ENCODE measurements around the gene CCSER1. TPM values are rescaled to one million over a fixed set of nuclear protein-coding genes. Genes with fewer than 3 reads are reported as not detected.
"Not testable (repeated sequence)": the region's sequence is repeated elsewhere in the genome, so short reads cannot be mapped to it uniquely, and the experiment has no call there.

The CCSER1 gene
- total RNA-seq, 1 experiment from 2014 or later, result not detected

DNA sequence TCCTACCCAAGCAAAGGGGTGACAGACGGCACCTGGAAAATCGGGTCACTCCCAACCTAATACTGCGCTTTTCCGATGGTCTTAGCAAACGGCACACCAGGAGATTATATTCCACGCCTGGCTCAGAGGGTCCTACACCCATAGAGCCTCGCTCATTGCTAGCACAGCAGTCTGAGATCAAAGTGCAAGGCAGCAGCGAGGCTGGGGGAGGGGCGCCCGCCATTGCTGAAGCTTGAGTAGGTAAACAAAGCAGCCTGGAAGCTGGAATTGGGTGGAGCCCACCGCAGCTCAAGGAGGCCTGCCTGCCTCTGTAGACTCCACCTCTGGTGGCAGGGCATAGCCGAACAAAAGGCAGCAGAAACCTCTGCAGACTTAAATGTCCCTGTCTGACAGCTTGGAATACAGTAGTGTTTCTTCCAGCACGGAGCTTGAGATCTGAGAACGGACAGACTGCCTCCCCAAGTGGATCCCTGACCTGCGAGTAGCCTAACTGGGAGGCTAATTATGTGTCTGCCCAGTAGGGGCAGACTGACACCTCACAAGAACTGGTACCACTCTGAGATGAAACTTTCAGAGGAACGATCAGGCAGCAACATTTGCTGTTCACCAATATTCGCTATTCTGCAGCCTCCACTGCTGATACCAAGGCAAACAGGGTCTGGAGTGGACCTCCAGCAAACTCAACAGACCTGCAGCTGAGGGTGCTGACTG is 784.7 kb downstream of the CCSER1 start:
- H3K4me3 ChIP-seq, H3K36me3 ChIP-seq, DNase-seq, H3K27me3 ChIP-seq, H3K9me3 ChIP-seq: not testable (repeated sequence)

DNA sequence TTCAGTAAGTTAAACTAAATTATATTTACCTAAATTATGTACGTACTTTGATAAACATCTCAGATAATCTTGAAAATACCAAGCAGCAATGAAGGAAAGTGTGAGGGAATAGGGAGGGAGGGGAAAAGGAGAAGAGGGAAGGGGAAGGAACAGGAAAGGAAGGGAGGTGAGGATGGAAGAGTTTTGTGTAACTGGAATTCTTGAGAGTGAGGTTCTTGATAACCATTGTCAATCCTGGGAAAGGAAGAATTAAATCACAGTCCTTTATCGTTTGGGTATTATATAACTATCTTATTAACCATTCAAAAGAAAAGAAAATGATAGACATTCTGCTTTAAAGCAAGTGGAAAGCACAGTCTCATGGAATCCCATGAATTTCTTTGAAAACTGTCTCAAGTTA is 795.0 kb downstream of the CCSER1 start:
- Histone ChIP-seq H3K27me3 (no peaks in the 10 kb centered on the region), H3K36me3 (no peaks in the 10 kb centered on the region), H3K4me3 (no peak overlapping the region), H3K9me3 (no peaks in the 10 kb centered on the region)
- DNase-seq, result no peak

DNA sequence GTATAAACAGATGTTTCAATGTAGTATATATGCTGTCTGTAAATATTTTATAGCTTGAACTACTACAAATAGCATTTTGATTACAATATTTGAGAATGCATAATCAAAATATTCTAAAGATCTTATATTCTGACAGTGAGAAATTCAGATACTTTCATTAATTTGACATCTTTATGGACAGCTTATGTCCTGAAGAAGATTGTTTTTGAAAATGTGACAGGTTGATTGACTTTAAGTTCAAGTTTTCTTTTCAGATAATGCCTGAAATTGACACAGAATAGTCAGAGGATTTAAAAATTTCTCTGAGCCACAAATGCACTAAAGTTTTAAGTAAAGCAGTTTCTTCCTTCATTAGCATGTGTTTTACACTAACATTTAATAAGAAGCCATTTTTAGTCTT is 799.8 kb downstream of the CCSER1 start:
- no peak for DNase-seq
- H3K4me3 ChIP-seq, result no peak overlapping the region
- no peaks in the 10 kb centered on the region for H3K9me3 ChIP-seq
- no peaks in the 10 kb centered on the region for H3K27me3 ChIP-seq
- H3K36me3 ChIP-seq, result no peaks in the 10 kb centered on the region

DNA sequence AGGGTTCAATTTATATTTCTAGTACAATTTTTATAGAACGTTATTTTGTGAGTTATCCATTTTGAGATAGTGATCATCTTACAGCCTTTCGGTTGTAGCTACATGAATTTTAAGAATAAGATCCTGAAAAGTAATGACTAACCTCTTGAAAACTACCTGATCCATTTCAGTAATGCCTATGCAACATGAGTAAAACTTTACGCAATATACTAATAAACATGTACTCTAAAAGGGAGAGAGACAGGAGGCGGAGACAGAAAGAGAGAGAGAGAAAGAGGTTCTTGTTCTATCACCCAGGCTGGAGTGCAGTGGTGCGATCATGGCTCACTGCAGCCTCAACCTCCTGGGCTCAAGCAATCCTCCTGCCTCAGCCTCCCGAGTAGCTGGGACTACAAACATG is 816.1 kb downstream of the CCSER1 start:
- no peak for DNase-seq
- Histone ChIP-seq H3K4me3 (no peak overlapping the region), H3K9me3 (no peaks in the 10 kb centered on the region), H3K36me3 (no peaks in the 10 kb centered on the region), H3K27me3 (no peaks in the 10 kb centered on the region)

- H3K36me3 ChIP-seq, result no peaks in the 10 kb centered on the region
- no peak for DNase-seq
- H3K9me3 ChIP-seq, result no peaks in the 10 kb centered on the region
These were observed 819.8 kb downstream of the CCSER1 start for GRCh38 chr4:90946945-90947344.

DNA sequence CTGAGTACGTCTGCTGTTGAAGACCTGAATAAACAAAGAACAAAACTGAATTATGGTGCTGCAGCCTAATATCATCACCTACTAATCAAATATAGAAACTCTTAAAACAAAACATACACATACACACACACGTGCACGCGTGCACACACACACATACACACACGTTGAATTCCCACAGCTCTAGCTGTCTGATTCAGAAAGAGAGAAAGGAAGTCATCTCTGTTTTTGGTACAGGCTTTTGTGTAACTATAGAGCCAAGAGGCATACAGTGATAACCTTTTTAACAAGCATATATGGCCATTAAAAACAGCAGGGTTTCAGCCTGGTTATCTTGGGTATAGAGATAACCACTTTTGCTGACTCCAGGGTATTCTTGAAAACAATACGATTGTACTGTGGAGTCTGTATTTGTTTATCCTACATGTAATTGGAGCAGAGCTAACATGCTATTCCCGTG is 823.2 kb downstream of the CCSER1 start:
- DNase-seq, result no peak
- Histone ChIP-seq H3K9me3 (no peaks in the 10 kb centered on the region), H3K4me3 (no peak overlapping the region), H3K36me3 (no peaks in the 10 kb centered on the region), H3K27me3 (no peaks in the 10 kb centered on the region)

More at GRCh38 chr4:90946945-90947344, 819.8 kb downstream of the CCSER1 start:
- H3K27me3 ChIP-seq, result no peaks in the 10 kb centered on the region
- no peak overlapping the region for H3K4me3 ChIP-seq

- no peaks in the 10 kb centered on the region for H3K9me3 ChIP-seq
- peak; percentile 0 for DNase-seq
- H3K36me3 ChIP-seq, result no peaks in the 10 kb centered on the region
- no peak overlapping the region for H3K4me3 ChIP-seq
- no peaks in the 10 kb centered on the region for H3K27me3 ChIP-seq
These were observed 823.8 kb downstream of the CCSER1 start for GRCh38 chr4:90951037-90951436.

DNA sequence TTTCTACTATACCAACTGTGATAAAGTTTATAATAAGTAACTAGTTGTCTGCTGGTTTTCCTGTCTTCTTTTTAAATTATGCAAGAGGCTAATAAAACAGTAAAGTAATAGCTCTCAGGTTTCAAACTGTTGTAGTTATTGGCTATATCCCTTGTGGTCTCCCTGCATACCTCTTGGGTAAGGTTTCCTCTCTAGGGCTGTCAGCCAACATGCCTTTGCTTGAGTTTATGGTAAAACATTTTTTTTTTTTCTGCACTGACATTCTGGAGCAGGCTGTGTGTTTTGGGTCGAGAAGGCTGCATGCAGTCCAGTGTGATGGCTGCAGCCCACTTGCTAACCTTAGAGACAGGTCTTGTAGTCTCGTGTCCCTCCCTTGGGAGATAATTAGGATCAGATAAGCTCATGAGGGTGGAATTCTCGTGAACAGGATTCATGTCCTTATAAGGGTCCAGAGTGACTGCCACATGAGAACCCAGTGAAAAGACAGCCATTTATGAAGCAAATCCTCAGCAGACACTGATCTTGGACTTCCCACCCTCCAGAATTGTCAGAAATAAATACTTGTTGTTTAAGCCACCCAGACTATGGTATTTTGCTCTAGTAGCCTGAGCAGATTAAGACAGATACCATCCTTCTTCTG is 831.2 kb downstream of the CCSER1 start:
- no peaks in the 10 kb centered on the region for H3K9me3 ChIP-seq
- H3K27me3 ChIP-seq, result no peaks in the 10 kb centered on the region
- H3K36me3 ChIP-seq, result no peaks in the 10 kb centered on the region
- peak; percentile 36 for DNase-seq
- no peak overlapping the region for H3K4me3 ChIP-seq

DNA sequence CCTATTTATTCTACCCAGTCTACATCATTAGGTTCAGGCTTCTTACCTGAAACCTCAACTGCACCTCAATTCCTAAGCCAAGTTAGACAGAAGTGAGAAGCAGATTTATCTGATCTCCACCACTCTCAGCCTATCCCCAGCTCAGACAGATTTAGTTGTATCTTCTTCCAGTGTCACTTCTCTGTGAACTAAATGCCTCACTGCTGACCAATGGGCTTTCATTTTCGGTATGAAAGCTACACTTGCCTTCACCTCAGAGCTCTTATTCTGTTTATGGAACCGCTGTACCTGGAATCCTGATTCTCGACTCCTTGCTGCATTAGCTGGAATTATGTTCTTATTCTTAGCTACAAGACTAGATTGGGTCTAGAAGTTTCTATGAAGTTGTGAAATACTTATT is 833.2 kb downstream of the CCSER1 start:
- no peaks in the 10 kb centered on the region for H3K9me3 ChIP-seq
- no peak overlapping the region for H3K4me3 ChIP-seq
- no peaks in the 10 kb centered on the region for H3K27me3 ChIP-seq
- H3K36me3 ChIP-seq, result no peaks in the 10 kb centered on the region
- no peak for DNase-seq

DNA sequence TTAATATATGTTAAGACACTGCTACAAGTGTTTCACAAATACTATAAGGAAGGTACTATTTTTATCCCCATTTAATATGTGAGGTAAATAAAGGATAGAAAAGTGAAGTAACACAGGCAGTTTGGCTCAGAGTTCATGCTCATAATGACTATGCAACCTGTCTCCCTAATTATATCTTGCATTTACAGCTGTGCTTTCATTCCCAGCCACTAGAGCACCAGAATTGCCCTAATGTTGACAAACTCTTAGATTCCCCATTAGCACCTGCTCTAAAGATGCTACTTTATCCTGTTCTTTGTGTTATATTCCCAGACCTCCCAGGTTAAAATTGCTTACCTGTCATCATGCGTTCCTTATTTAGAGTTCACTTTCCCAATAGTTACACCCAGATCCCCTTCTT is 833.6 kb downstream of the CCSER1 start:
- no peaks in the 10 kb centered on the region for H3K9me3 ChIP-seq
- no peaks in the 10 kb centered on the region for H3K27me3 ChIP-seq
- DNase-seq, result no peak
- no peaks in the 10 kb centered on the region for H3K36me3 ChIP-seq
- H3K4me3 ChIP-seq, result no peak overlapping the region

DNA sequence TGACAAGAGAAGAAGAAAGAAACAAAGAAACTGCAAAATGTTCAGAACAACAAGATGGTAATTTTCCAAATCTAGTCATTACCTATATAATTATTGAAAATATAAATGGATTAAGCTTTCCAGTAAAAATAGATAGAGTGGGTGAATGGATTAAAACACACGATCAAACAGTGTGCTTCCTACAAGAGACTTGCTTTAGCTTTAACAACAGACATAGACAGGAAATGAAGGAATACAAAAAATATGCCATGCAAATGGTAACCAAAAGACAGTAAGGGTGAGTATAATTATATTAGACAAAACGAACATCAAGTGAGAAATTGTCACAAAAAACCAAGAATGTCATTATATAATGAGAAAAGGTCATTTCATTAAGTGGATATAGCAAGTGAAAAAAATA is 842.8 kb downstream of the CCSER1 start:
- Histone ChIP-seq H3K9me3 (no peaks in the 10 kb centered on the region; the same call in 1 of the 2 replicates), H3K36me3 (no peaks in the 10 kb centered on the region)
- DNase-seq, result no peak

DNA sequence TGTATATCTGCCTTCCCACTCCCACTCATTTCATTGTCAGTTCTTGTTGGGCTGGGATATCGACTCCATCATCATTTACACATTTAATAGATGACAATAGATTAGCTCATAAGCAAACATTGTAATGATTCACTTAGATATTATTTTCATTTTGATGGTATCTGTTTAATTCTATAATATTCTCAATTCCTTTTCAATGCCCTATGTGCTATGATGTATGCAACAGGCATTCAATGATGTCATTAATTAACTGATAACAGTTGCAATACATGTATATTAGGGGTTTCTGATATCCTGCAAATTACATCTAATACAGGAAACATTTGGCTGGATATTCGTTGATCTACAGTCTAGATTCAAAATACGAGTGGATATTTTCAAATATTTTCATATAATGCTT is 850.5 kb downstream of the CCSER1 start:
- no peak overlapping the region for H3K4me3 ChIP-seq
- no peak for DNase-seq
- no peaks in the 10 kb centered on the region for H3K36me3 ChIP-seq
- H3K27me3 ChIP-seq, result no peaks in the 10 kb centered on the region
- no peaks in the 10 kb centered on the region for H3K9me3 ChIP-seq

More for the DNA sequence above, 842.8 kb downstream of the CCSER1 start:
- H3K27me3 ChIP-seq, result no peaks in the 10 kb centered on the region
- H3K4me3 ChIP-seq, result no peak overlapping the region

DNA sequence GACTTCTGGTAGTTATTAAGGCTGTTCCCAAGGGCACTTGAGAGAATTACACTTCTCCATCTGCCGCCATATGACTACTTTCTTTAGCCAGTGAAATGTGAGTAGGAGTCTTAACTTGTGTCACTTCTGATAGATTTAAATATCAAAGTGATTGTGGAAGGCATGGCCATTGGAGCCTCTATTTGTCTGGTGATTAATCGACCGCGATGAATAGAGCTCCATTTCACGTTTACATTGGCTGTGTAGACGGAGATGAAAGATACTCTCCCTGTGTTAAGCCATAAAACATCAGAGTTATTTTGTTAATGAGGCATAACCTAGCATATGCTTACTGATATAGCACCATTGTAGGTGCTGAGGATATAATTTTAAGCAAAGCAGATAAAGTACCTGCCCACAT is 852.4 kb downstream of the CCSER1 start:
- DNase-seq, result no peak
- no peaks in the 10 kb centered on the region for H3K36me3 ChIP-seq
- no peak overlapping the region for H3K4me3 ChIP-seq
- no peaks in the 10 kb centered on the region for H3K27me3 ChIP-seq
- no peaks in the 10 kb centered on the region for H3K9me3 ChIP-seq

GRCh38 chr4:90982813-90983212 is 855.6 kb downstream of the CCSER1 start:
- H3K36me3 ChIP-seq, result no peaks in the 10 kb centered on the region
- H3K27me3 ChIP-seq, result no peaks in the 10 kb centered on the region
- no peak overlapping the region for H3K4me3 ChIP-seq
- H3K9me3 ChIP-seq, result no peaks in the 10 kb centered on the region
- DNase-seq, result no peak

- no peak for DNase-seq
- H3K9me3 ChIP-seq, result no peaks in the 10 kb centered on the region
- H3K36me3 ChIP-seq, result no peaks in the 10 kb centered on the region
- H3K27me3 ChIP-seq, result no peaks in the 10 kb centered on the region
- no peak overlapping the region for H3K4me3 ChIP-seq
These were observed 863.1 kb downstream of the CCSER1 start for GRCh38 chr4:90990284-90990683.

GRCh38 chr4:90992213-90992612 is 865.0 kb downstream of the CCSER1 start:
- Histone ChIP-seq H3K27me3 (no peaks in the 10 kb centered on the region), H3K9me3 (no peaks in the 10 kb centered on the region)
- no peak for DNase-seq

GRCh38 chr4:90994851-90995574 is 867.8 kb downstream of the CCSER1 start:
- Histone ChIP-seq H3K36me3 (no peaks in the 10 kb centered on the region), H3K27me3 (no peaks in the 10 kb centered on the region), H3K9me3 (no peaks in the 10 kb centered on the region), H3K4me3 (no peak overlapping the region)
- no peak for DNase-seq

More at GRCh38 chr4:90992213-90992612, 865.0 kb downstream of the CCSER1 start:
- Histone ChIP-seq H3K4me3 (no peak overlapping the region), H3K36me3 (no peaks in the 10 kb centered on the region)
